Activated CD4-positive, CD25-positive, alpha-beta regulatory T cell treated with anti-CD3 and anti-CD28 coated beads, Interleukin-2, amount 50 U/mL, for 24 hours (primary cell): Measurements from ENCODE around the gene ALDOA.
"Not testable (repeated sequence)": the region's sequence is repeated elsewhere in the genome, so short reads cannot be mapped to it uniquely, and the experiment has no call there.

Experiments used
- ATAC-seq, 2 donors: fragments of 150-1000 bp; cut with Tn5 transposase; one replicate each; pipeline ENCODE4 v1.10.0; 2021; ENCODE audit warnings: mild to moderate bottlenecking in 1 of 2, moderate library complexity in 1 of 2

The ALDOA gene

DNA sequence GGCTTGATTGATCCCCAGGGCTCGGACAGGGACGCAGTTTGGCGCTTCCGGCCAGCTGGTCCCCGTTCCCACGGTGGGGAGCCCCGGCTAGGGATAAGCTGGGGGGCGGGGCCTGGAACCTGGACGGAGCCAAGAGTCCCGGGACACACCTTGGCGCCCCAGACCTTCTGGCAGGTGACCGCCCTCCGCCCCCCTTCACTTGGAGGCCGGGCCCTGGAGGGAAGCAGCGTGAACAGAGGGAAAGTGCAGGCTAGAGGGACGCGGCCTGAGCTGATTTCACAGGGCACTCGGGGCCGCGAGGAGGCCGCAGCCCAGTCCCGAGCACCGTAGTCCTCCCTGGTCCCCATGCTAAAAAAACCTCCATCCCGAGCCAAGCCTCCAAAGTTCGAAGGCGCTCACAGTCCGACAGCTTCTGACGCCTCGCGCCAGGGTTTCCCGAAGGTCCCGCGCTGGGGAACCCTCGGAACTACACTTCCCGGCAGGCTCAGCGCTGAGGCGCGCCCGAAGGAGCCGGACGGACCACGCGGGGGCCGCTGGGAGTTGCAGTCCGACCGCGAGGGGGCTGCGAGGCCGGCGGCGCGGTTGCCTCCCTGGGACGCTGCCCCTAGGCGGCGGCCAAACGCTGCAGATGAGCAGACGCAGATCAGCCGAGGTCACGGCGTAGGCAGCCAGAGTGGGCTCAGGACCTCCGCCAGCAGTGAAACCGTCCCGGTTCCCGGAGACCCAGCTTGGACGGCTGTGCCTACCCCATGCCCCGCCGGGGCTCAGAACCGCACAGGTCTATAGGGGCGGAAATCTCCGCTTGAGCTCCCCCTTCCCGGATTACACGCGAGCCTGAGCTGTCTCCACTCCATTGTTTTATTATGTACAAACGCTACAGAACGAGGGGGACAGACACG is 26.2 kb downstream of the ALDOA start, which contains the start of gene TBX6:
Gene TBX6, minus strand, starts transcription at position 451 of the 899 bp plus-strand sequence. CDS start 731 bp downstream, outside the sequence.
- ATAC-seq, result peak; percentile 88 to 90

DNA sequence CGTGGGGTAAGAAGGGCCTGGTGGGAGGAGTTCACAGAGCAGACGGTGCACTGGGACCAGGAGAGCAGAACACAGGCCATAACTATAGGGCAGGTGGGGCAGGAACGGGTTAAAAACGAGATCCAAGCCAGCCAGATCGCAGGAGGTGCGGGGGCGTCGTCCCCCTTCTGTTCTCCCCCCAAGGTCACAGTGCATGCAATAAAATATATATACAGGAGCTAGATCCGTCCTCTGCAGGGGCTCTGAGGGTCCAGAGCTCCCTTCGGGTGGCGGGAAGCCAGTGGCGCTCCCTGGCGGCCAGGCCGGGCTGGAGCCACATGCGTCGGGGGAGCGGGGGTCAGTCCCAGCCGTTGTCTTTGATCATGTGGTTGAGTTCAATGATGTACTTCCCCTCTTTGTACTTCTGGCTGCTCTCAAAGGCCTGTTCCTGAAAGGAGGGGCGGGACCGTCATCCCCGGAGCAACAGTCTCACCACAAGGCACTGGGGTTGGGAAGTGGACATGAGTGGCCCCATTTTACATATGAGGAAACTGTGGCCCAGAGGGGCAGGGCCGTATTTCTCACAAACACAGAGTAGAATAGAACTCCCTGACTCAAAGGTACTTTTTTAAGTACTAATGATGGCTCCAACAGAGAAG is 26.9 kb downstream of the ALDOA start:
- peak; percentile 31 to 35 for ATAC-seq

DNA sequence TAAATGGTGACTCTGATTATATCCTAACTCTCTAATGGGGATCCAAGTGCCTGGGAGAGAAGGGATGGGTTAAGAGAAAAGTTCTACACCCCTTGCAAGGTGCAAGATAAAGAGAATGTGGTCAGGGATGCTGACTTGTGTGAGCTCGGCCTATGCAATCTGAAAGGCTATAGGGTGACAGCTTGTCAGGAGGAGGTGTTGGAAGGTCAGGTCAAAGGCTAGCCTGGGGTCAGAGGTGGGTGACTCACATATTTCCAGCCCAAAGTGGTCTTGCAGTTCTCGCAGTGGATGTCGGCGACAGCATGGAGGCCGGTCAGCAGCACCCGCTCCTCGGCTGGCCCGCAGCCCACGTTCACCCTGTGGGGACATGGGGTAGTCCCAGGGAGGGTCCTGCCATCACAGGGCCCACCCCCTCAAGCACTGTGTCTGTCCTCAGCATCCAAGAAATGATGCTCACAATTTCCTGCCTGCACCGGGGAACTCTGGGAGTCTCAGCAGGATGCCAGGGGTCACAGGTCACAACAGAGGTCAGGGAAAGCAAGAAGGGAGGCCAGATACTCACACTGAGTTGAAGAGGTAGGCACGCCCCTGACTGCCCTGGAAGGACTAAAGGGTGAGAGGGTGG is 29.1 kb downstream of the ALDOA start:
- no peak for ATAC-seq

DNA sequence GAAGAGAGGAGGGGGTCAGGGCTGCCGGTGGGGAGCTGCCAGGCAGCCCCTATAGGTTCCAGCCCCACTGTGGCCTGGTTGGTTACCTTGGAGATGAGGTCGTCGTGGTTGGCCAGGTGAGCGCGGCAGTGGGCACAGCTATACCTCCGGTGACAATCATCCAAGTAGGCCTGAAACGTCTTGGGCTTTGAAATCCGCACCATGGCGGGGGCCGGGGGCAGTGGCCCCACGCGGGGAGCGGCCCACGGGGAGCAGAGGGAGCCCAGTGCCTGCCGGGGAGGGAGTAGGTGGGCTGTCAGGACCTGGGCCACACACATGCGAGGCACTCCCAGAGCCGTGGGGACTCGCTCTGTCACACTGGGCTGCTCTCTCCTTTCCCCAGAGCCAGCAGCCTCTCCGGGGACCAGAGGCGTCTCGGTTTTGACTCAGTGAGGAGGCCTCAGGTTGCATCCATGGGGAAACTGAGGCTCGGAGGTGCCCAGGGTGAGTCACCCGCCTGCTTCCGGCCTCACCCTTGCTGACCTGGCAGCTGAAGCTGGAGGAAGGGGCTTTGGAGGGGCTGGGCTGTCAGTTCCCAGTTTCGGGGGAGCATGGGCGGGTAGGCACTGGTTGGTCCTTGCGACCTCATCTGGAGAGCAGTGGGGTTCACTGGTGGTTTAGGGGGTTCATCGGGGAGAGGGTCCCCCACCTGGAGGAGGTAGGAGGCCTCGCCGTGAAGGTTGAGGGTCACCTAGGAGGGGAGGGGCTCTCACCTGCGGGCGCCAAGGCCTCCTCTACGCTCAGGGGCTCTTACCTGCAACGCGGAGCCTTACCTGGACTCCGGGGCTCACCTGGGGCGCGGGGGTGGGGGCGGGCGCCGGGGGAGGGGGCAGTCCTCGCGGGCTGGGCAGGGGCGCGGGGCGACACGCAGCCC is 29.9 kb downstream of the ALDOA start:
- ATAC-seq, result no peak

DNA sequence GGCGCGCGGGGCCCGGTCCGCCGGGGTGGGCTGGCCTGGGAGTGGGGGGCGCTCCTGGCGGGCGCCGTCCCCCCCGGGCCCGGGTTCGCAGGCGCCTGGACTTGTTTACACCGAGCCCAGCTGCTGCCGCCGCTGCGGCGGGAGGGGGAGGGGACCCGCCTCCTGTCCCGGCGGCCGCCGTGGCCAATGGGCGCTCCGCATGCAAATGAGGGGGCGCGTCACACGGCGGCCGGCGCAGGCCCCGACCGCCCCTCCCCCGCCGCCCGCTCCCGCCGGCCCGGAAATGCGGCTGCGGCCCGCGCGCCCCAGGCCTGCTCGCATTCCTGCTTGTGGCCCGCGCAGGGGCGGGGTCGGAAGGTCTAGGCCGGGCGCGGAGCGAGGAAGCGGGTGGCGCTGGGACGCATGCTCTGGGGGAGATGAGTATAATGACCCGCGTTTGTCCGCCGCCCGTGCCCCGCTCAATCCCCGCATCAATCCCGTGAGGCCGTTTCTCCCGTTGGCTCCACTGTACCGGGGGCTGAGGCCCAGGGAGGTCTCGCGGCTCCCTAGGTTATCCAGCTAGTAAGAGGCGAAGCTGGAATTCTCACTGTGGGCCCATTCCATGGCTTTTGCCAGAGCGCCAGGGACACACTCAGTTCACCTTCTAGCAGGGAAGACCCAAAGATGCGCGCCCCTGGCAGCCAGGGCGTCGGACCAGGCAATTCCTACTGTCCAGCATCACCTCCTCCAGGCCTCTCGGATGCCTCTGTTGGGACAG is 30.7 kb downstream of the ALDOA start, which contains the start of gene YPEL3:
Gene YPEL3, minus strand, starts transcription at position 109 of the 757 bp plus-strand sequence. CDS start 731 bp downstream, outside the sequence.
- peak; percentile 47 to 60 for ATAC-seq

DNA sequence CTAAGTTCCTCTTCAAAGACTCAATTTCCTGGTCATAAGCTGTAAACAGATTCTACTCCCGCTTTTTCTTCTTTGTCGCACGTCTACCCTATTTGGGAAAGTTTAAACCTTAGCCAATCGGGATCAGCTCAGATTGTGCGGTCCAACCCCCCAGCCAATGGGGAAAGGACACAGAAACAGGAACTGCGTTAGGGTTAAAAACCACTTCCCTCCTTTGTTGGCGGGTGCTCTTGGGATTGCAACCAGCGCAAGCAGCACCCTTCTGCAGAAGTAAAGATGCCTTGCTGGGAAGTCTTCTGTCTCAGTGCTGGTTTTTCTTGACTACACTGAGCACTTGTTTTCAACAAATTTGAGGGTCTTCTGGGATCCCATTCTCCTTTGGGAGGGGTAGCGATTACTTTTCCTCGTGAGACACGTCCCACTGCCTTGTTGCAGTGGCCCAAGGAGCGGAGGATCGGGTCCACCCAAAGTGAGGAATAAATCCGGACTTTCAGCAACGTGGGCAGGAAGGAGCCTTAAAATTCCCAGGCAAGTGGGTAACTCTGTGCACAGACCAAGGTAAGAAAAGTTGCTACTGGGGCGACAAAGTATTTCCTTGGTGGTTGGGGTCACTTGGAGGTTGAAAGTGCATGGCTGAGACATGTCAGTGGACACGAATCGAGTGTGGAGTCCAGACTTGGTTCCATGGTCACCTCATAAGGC is 31.5 kb downstream of the ALDOA start:
- no peak for ATAC-seq

DNA sequence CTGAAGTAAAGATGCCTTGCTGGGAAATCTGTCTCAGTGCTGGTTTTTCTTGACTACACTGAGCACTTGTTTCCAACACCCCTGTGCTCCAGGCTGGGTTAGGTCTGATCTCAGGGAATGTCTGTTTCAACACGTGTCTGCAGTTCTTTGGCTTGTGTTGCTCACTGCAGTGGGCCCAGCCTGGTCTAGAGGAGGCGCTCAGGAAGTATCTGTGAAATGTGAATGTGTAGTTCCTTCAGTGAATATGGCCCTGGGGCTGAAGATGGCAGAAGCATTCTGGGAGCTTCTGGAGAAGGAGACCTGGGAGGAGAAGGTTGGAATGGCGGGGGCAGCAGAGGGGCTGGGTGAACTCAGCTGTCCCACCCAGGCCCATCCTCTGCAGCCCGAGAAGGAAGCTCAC is 38.5 kb downstream of the ALDOA start:
- ATAC-seq, result no peak

DNA sequence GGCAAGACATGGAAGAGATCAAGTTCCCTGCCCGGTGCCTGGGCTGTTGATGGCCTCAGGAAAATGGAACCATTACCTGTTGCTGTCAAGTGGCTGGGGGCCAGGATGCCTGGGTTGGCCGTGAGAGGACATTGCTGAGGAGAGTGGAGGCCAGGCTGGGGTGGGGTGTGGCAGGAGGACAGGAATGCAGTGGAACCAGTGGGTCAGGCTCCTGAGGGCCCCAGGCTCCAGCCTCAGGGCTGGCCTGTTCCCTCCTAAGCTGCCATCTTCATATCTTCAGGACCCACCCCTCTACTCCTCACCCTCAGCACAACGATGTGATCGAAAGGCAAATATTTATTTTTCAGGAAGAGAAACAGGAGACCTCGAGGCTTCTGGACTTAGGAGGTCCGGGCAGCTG is 38.9 kb downstream of the ALDOA start:
- ATAC-seq, result no peak

DNA sequence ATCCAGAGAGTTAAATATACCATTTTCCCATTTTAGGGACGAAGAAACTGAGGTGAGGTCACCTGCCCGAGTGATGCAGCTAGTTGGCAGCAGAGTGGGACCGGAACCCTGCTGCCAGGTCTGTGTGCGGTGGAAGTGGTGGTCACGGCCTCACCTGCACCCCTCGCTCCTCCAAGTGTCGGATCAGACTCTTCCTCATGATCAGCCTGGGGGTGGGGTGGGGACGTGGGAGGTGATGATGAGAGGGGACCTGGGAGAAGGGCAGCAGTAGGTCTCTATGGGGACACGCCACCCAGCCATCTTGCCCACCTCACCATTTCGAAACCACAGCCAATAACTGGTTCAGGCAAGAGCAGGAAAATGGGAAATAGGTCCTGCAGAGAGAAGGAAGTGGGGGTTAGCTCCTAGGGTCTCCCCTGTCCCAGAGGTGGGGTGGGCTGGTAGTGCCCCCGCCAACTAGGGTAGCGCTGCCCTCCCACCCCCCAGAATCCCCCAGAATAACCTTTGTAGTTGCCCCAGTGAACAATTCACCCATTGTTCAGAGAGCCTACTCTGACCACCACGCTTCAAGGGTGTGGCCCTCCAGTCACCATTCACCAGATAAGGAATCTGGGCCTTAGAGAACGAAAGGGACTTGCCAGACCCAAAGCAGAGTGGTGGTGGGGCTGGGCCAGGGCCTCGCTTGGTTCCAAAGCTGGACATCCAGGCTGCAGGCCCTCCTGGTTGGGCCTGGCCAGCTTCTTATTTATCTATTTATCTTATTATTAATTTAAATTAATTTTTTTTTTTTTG is 42.7 kb downstream of the ALDOA start:
- no peak for ATAC-seq

DNA sequence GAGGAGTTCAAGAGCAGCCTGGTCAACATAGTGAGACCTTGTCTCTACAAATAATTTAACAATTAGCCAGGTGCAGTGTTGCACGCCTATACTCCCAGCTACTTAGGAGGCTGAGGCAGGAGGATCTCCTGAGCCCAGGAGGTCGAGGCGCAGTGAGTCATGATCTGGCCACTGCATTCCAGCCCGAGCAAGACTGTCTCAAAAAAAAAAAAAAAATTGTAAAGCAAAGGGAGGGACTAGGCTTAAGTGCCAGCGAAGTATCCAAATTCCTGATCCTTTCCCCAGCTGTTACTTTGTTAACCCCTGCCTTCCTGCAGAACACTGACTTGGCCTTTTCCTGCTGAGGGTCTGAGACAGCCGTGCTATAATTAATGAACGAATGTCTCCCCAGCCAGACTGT is 45.1 kb downstream of the ALDOA start:
- ATAC-seq, result no peak

DNA sequence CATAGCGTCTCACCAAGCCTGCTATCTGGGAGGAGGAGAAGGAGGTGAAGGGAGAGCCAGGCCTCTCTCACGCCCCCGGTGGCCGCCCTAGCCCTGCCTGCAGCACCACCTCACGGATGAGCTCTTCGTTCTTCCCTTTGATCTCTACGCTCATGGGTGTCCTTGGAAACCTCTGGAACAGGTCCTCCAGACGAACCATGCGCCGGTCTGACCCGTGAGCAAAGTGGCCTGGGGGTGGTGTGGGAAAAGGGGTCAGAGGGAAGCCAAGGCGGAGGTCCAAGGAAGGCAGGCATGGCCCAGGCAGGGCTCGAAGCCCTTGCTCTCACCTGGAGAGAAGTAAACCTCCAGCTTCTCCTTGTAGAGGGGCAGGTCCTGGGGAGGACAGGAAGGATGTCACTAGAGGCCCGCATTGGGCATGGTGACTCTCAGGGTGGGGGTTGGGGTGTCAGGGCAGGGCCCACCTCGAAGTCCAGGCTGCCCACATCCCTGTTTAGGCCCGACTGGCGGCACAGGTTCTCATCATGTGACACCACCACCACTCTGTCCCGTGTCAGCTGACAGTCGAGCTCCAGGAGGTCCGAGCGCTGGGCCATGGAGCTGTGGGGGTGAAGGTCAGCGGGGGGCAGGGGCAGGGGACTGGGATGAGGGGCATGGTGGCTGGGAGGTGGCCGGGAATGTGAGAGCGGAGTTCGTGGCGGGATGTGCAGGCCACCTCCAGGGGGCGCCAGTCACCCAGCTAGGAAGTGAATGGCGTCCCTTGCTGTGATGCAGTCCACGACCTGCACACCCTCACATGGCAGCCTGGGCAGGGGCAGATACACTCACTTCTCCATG is 46.9 kb downstream of the ALDOA start:
- peak; percentile 52 to 58 for ATAC-seq

DNA sequence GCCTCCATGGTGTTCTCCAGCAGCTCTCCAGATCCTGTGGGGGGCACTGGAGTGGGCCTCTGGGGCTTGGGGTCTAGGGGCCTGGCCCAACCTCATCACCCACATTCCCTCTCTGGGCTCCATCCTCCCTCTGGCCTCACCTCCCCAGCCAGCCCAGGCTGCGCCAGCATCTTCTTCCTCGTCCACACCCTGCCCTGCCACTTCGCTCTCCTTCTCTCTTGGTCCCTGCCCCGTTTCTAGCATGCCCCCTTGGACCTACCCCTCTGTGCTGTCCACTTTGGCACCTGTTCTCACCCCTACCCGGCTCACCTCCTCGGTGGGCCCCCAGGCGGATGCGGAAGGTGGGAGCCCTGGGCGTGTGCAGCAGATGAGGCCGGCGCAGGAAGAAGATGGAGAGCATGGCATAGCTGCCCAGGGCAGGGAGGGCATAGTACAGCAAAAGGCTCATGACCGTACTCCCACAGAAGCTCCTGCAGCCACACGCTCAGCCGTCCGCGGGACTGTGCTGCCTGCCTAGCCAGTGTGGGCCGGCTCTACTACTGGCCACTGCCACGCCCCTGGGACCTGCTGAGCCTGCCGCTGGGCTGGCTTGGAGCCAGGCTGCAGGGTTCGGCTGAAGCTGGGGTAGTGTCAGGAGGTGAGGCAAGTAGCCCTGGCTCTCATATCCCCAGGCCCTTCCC is 47.6 kb downstream of the ALDOA start, which contains the start of gene GDPD3:
Gene GDPD3, minus strand, starts transcription at position 507 of the 680 bp plus-strand sequence. Its CDS starts 59 bp downstream, at position 448.
- ATAC-seq, result no peak

DNA sequence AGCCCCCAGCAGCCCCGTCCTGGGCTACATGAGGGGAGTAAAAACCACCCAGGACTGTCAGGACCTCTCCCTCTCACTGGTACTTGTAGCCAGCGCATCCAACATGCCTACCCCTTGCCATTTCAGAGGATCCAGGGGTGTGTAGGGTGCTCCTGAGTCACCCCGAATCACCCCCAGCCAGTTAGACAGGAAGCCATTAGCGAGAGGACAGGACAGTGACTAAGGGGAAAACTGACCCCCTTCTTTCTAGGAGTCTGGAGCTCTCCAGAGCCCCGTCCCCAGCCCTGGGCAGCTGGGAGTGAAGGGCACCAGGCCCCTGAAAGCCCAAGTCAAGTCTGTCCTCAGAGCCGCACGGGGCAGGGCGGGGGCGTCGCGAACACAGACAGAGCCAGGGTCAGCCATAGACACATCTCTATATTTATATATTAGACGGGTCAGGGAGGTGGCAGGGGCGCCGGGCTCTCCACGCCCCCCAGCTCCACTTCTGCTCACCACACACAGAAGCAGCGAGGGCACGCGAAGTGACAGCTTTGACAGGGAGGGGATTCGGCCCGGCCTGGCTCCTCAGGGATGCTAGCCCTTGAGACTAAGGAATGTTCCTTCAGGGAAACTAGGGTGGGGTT is 48.3 kb downstream of the ALDOA start:
- ATAC-seq, result no peak

DNA sequence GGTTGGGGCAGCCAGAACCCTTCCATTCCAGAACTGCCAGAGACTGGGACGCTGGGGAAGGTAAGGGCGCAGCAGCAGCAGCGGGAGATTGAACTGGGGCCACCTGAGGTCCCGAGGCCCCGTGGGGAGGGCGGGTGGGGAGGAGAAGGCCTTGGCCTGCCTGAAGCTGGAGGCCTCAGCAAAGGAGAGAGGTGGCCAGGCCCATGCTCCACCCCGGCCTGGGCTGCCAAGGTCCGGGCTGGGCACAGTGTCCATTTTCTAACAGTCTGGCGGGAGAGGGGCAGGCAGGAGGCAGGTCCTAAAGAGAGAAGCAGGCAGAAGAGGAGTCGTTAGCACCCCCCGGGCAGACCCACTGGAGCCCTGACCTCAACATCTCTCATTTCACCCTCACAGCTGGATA is 48.9 kb downstream of the ALDOA start:
- ATAC-seq, result no peak

DNA sequence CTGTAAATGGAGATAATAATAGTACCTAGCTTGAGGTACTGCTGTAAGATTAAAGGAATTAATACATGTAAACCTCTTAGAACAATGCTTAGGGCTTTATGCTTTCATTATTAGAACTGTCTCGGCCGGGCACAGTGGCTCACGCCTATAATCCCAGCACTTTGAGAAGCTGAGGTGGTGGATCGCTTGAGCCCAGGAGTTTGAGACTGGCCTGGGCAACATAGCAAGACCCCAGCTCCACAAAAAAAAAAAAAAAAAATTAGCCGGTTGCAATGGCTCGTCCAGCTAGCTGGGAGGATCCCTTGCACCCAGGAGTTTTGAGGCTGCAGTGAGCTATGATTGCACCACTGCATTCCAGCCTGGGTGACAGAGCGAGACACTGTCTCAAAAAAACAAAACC is 49.3 kb downstream of the ALDOA start:
- ATAC-seq, result not testable (repeated sequence)

DNA sequence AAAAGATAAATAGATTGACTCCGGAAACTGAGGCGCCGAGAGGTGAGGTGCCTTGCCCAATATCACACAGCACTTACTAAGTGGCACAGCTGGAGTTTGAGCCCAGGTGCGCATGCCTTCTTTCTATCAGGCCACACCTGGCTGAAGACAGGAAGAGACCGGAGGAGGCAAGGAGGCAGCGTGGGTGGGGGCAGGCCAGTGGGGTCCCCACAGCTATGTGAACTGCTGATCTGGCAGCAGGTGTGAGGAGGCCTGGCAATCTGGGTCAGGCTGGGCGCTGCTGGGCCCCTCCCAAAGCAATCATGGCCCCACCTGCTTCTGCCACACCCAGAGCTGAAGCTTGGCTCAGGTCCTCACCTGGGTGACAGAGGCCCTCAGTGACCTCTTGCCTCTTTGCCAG is 49.7 kb downstream of the ALDOA start:
- peak; percentile 42 to 55 for ATAC-seq

DNA sequence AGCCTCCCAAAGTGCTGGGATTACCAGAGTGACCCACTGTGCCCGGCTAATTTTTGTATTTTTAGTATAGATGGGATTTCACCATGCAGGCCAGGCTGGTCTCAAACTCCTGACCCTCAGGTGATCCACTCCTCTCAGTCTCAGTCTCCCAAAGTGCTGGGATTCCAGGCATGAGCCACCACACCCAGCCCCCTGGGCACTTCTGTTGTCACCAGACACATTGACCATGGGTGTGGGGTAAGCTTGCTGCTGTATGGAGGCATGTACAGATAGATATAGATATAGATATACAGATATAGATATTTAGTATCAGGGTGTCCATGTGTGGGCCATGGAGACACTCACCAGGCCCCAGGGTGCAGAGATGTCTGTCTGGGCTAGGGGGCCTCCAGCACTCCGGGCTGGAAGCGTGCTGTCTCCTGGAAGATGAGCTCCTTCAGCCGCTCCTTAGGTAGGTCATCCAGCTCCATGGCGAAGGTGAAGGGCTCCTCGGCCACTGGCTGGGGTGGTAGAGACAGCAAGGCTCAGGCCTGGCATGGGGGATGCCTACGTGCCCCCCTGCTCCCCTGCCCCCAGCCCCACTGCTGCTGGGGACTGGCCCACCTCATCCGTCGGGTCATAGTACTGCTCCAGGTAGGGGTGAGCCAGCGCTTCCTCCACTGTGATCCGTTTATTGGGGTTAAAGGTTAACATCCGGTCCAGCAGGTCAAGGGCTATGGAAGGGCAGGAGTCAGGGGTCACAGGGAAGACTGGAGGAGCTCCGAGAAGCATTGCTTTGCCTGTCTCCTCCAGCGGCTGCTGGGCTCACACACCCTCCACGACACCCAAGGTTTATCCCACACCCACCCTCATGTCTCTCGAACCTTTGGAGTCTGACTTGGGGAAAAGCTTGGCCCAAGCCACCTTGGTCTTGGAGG is 51.0 kb downstream of the ALDOA start:
- no peak for ATAC-seq
